Breast epithelium (tissue), 3 donors: Measurements from ENCODE around the gene HIP1R.

Experiments used
- POLR2A ChIP-seq: fragments of 450-650 bp; IDR thresholded peaks from one replicate; pipeline ENCODE4 v1.6.1; 2016; ENCODE audit warnings: antibody characterized with exemption, mild to moderate bottlenecking, moderate library complexity
- POLR2AphosphoS5 ChIP-seq, 3 donors: sonication (generic); formaldehyde crosslinking; IDR thresholded peaks; one replicate each; pipeline ENCODE4 v1.6.1; 2017; ENCODE audit warnings: antibody characterized with exemption in 3 of 3
- TF ChIP-seq, protein P1 (sequence below), 3 donors: fragments of 450-650 bp; IDR thresholded peaks; one replicate each; pipeline ENCODE4 v1.5.1; 2016 to 2017; ENCODE audit warnings: antibody characterized with exemption in 3 of 3, mild to moderate bottlenecking in 3 of 3, moderate library complexity in 3 of 3

DNA sequence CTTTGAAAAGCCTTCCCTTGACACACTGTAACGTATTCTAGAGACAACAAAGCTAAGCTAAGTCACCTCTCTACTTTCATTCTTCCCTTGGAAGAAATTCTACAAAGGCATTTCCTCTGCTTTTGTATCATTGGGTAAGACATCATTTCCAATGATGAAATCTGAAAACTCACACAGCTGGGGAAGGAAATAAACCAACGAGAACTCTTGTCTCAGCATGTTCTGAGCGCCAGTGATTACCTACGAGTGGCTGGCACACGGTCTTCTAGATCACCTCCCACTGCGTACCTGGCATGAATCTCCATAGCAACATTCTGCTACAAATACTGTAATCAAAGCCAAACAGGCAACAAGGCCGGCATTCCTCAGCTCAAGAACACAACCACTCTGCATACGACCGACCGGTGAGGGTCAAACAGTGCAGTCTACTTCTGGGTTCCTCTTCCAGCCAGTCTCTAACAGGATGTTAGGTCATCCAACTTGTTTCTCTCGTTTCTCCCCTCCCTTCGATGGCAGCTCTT lies 53.0 kb downstream of the HIP1R start:
- TF ChIP-seq, protein P1, sequence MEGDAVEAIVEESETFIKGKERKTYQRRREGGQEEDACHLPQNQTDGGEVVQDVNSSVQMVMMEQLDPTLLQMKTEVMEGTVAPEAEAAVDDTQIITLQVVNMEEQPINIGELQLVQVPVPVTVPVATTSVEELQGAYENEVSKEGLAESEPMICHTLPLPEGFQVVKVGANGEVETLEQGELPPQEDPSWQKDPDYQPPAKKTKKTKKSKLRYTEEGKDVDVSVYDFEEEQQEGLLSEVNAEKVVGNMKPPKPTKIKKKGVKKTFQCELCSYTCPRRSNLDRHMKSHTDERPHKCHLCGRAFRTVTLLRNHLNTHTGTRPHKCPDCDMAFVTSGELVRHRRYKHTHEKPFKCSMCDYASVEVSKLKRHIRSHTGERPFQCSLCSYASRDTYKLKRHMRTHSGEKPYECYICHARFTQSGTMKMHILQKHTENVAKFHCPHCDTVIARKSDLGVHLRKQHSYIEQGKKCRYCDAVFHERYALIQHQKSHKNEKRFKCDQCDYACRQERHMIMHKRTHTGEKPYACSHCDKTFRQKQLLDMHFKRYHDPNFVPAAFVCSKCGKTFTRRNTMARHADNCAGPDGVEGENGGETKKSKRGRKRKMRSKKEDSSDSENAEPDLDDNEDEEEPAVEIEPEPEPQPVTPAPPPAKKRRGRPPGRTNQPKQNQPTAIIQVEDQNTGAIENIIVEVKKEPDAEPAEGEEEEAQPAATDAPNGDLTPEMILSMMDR (IDR thresholded peaks at IDR 0.05): no peak
- TF ChIP-seq POLR2AphosphoS5 (IDR thresholded peaks at IDR 0.05) (peak; percentile 60 to 86 (median 80)), POLR2A (no peak)
